ENCODE measurements around the gene PTPA. TPM values are rescaled to one million over a fixed set of nuclear protein-coding genes. Genes with fewer than 3 reads are reported as not detected.

The PTPA gene
- total and polyA plus RNA-seq, 9 of the 15 experiments (the other 6 are each of a cell fraction or from before 2014, with no cell fraction given): 1.7 to 121 (median 72.6) TPM

GRCh38 chr9:129080601-129081387 is 30.4 kb upstream of the PTPA start, which contains the start of gene DOLPP1 (continued):
- peak; percentile 2 for TF ChIP-seq PRDM10 (IDR thresholded peaks at IDR 0.05; ENCODE audit: partially characterized antibody)
- TF ChIP-seq SRF (CRISPR knock-in tag; IDR thresholded peaks at IDR 0.05): peak; percentile 11 to 35; a peak in 1 of 4 replicates
- TF ChIP-seq POLR2A (conservative IDR thresholded peaks at IDR 0.05): peak; percentile 97
- peak; percentile 86 for TF ChIP-seq SAP30 (IDR thresholded peaks at IDR 0.05; ENCODE audit: borderline replicate concordance, insufficient read depth, low read depth, low read length, poor library complexity, severe bottlenecking)
- no peak for TF ChIP-seq ETV5 (CRISPR knock-in tag; IDR thresholded peaks at IDR 0.05; ENCODE audit: low read depth)
- peak in 1 of 2 experiments; percentile 99; a peak in 2 of 4 replicates for TF ChIP-seq MLLT1 (IDR thresholded peaks at IDR 0.05)
- peak; percentile 99 for TF ChIP-seq NEUROD1 (IDR thresholded peaks at IDR 0.05; ENCODE audit: borderline replicate concordance, low read depth, low read length, partially characterized antibody)
- TF ChIP-seq RAD21 (CRISPR knock-in tag; conservative IDR thresholded peaks at IDR 0.05 in 1 of 2, IDR thresholded peaks at IDR 0.05 in 1 of 2): 0 out of 4 replicates have a peak, but pooled peaks of 1 of the 2 experiments have one; percentile 0
- no peak for TF ChIP-seq GTF2E2 (tag; IDR thresholded peaks at IDR 0.05)
- no peak for TF ChIP-seq POLR3A (IDR thresholded peaks at IDR 0.05; ENCODE audit: borderline replicate concordance, extremely low read depth, insufficient read depth, insufficient read length)
- TF ChIP-seq CBX3 (IDR thresholded peaks at IDR 0.05; ENCODE audit: borderline replicate concordance in 1 of 2, low read length in 2 of 2): 0 out of 3 replicates have a peak, but pooled peaks of 1 of the 2 experiments have one; percentile 4
- 0 out of 2 replicates have a peak, but pooled peaks have one; percentile 16 for TF ChIP-seq CREB3L1 (IDR thresholded peaks at IDR 0.05; ENCODE audit: borderline replicate concordance, low read depth)
- TF ChIP-seq, protein P1, sequence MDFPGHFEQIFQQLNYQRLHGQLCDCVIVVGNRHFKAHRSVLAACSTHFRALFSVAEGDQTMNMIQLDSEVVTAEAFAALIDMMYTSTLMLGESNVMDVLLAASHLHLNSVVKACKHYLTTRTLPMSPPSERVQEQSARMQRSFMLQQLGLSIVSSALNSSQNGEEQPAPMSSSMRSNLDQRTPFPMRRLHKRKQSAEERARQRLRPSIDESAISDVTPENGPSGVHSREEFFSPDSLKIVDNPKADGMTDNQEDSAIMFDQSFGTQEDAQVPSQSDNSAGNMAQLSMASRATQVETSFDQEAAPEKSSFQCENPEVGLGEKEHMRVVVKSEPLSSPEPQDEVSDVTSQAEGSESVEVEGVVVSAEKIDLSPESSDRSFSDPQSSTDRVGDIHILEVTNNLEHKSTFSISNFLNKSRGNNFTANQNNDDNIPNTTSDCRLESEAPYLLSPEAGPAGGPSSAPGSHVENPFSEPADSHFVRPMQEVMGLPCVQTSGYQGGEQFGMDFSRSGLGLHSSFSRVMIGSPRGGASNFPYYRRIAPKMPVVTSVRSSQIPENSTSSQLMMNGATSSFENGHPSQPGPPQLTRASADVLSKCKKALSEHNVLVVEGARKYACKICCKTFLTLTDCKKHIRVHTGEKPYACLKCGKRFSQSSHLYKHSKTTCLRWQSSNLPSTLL (IDR thresholded peaks at IDR 0.05): no peak
- no peak for TF ChIP-seq RFX7 (CRISPR knock-in tag; IDR thresholded peaks at IDR 0.05)
- peak; percentile 83; the same call in 1 of the 2 replicates for TF ChIP-seq NR4A1 (CRISPR knock-in tag; IDR thresholded peaks at IDR 0.05)
- peak; percentile 95 for TF ChIP-seq NR4A1 (tag; IDR thresholded peaks at IDR 0.05)
